HG03280 (cell line): ENCODE results near the gene TAPBP.

Experiments
- ATAC-seq: cut with Tn5 transposase; IDR thresholded peaks from one replicate; pipeline ENCODE4 v1.9.1; 2021; ENCODE audit warnings: mild to moderate bottlenecking, moderate library complexity; ENCODE audit not compliant: unreplicated experiment

The TAPBP gene

DNA sequence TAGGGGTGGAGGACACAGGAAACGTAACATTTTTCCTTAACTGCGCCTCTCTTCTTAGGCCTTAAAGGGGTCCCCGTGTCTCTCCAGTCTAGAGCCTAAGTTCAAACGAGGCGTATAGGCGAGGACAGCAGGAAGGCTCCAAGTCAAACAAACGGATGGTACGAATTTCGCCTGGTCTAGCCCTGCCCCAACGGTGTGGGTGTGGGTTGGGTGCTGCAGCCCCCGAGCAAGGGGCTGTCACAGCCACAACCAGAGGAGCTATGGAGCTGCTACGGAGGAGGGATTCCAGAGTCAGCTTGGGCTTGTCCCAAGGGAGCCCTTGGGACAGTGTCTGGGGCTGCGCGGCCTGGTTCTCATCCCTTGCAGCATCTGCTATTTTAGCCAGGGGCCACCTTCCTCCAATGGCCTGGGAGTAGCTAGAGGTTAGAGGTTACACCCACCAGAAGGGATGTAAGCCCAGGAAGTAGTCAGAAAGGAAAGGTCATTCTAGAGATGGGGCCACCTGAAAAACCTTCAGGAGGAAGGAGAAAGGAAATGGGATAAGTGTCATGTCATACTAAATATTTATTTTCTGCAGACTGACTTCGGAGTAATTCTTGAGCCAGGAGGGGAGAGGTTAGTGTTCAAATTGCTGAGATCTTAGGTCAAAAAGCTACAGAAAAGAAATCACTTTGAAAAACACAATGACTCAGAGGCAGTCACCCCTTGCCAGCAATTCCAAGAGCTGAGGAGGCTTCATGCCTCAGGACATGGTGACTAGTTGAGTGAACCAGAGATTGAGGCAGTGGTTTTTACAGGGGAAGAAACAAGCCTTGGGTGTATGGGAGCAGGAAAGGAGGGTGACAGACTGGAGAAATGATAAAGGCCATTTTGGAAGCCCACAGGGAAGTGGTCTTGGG, 63.9 kb downstream of the TAPBP start:
- no peak for ATAC-seq
